Transverse colon (tissue), 4 donors: ENCODE results near the gene FNBP1L.
"Not testable (repeated sequence)": the region's sequence is repeated elsewhere in the genome, so short reads cannot be mapped to it uniquely, and the experiment has no call there.

Source experiments
- CTCF ChIP-seq, 5 experiments: fragments of 200-600 bp in 3 of 5; fragments of 450-650 bp in 2 of 5; sonication (generic) in 3 of 5; IDR thresholded peaks; 1 replicate in 2 of 5; 2 replicates in 3 of 5; pipeline ENCODE4 v1.5.1; 2016 to 2017; ENCODE audit warnings: antibody characterized with exemption in 5 of 5, inconsistent platforms in 3 of 5, mild to moderate bottlenecking in 2 of 5, moderate library complexity in 1 of 5
- POLR2AphosphoS5 ChIP-seq, 3 donors: sonication (generic); formaldehyde crosslinking; IDR thresholded peaks; one replicate each; pipeline ENCODE4 v1.6.1; 2016; ENCODE audit warnings: antibody characterized with exemption in 3 of 3

DNA sequence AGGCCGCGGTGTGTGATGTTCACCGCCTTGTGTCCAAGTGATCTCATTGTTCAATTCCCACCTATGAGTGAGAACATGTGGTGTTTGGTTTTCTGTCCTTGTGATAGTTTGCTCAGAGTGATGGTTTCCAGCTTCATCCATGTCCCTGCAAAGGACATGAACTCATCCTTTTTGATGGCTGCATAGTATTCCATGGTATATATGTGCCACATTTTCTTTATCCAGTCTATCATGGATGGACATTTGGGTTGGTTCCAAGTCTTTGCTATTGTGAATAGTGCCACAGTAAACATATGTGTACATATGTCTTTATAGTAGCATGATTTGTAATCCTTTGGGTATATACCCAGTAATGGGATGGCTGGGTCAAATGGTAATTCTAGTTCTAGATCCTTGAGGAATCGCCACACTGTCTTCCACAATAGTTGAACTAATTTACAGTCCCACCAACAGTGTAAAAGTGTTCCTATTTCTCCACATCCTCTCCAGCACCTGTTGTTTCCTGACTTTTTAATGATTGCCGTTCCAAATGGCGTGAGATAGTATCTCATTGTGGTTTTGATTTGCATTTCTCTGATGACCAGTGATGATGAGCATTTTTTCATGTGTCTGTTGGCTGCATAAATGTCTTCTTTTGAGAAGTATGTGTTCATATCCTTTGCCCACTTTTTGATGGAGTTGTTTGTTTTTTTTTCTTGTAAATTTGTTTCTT is 17.6 kb downstream of the FNBP1L start:
- not testable (repeated sequence) for TF ChIP-seq POLR2AphosphoS5, CTCF (IDR thresholded peaks at IDR 0.05)
